Naive B cell (primary cell): Measurements from ENCODE around the gene TNPO3. TPM values are rescaled to one million over a fixed set of nuclear protein-coding genes. Genes with fewer than 3 reads are reported as not detected.
"Not testable (repeated sequence)": the region's sequence is repeated elsewhere in the genome, so short reads cannot be mapped to it uniquely, and the experiment has no call there.

ENCODE experiments used
- ATAC-seq, 2 donors: fragments of 150-1000 bp; cut with Tn5 transposase; 2 replicates each; pipeline ENCODE4 v1.10.0; 2021; ENCODE audit warnings: low read depth in 2 of 2, mild to moderate bottlenecking in 2 of 2, moderate library complexity in 2 of 2
- DNase-seq: peaks from one replicate; pipeline ENCODE4 v3.0.0; 2022
- H3K27ac Mint-ChIP-seq, 6 donors: one replicate each; pipeline ENCODE4 v1.8.0; 2020 to 2022; ENCODE audit warnings: mild to moderate bottlenecking in 6 of 6, mixed read lengths in 6 of 6, moderate library complexity in 5 of 6, inconsistent platforms in 2 of 6
- H3K27me3 Mint-ChIP-seq, 3 donors: one replicate each; pipeline ENCODE4 v1.8.0; 2021 to 2022; ENCODE audit warnings: mixed read lengths in 3 of 3, mild to moderate bottlenecking in 1 of 3
- H3K36me3 Mint-ChIP-seq, 2 donors: one replicate each; pipeline ENCODE4 v1.8.0; 2020 to 2022; ENCODE audit warnings: mixed read lengths in 2 of 2, inconsistent platforms in 1 of 2, mild to moderate bottlenecking in 1 of 2
- H3K4me1 Mint-ChIP-seq, 3 donors: one replicate each; pipeline ENCODE4 v1.8.0; 2020 to 2022; ENCODE audit warnings: mixed read lengths in 3 of 3, inconsistent platforms in 1 of 3, mild to moderate bottlenecking in 1 of 3, moderate library complexity in 1 of 3
- H3K4me3 Mint-ChIP-seq, 8 donors: one replicate each; pipeline ENCODE4 v1.8.0; 2020 to 2022; ENCODE audit warnings: mild to moderate bottlenecking in 8 of 8, mixed read lengths in 8 of 8, moderate library complexity in 8 of 8, inconsistent platforms in 2 of 8
- H3K9me3 Mint-ChIP-seq, 7 donors: one replicate each; pipeline ENCODE4 v1.8.0; 2020 to 2022; ENCODE audit warnings: mixed read lengths in 7 of 7, mild to moderate bottlenecking in 5 of 7, inconsistent platforms in 2 of 7, moderate library complexity in 1 of 7
- polyA plus RNA-seq, 6 donors: library from polyadenylated mRNA; unstranded; fragments of 300-500 nt; fragmentation: Illumina TruSeq; gene quantifications; one replicate each; pipeline ENCODE4 v1.2.3, GENCODE V29; 2021; ENCODE audit warnings: low read depth in 6 of 6

TNPO3 gene
- polyA plus RNA-seq, 6 donors from 2014 or later: 28.7 to 38.7 (median 34.1) TPM

DNA sequence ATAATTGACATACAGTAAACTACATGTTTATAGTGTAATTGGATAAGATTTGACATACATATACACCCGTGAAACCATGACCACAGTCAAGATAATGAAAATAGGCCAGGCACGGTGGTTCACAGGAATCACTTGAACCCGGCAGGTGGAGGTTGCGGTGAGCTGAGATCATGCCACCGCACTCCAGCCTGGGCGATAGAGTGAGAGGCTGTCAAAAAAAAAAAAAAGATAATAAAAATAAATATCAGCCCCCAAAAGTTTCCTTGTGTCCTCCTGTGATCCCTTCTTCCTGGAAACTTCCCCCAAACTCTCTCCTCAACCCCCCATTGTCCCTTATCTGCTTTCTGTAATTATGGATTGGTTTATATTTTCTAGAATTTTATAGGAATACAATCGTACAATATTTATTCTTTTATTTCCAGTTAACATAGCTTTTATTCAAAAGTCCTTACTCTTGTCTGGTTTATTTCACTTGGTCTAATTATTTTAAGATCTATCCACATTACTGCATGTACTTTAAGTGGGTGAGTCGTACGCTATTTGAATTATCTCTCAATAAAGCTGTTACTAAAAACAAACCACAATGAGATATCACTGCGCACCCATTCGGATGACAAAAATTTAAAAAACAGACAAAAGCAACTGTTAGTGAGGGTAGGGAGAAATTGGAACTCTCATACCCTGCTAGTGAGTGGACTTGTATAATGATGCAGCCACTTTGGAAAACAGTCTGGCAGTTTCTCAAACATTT is 30.1 kb upstream of the TNPO3 start:
- no peaks in the 10 kb centered on the region for H3K27me3 Mint-ChIP-seq
- ATAC-seq: no peak
- no peak overlapping the region for H3K27ac Mint-ChIP-seq
- no peaks in the 10 kb centered on the region for H3K36me3 Mint-ChIP-seq
- DNase-seq: no peak
- H3K4me3 Mint-ChIP-seq: no peak overlapping the region
- peaks cover 5 to 9% (median 6%) of the 10 kb centered on the region in 3 donors for H3K4me1 Mint-ChIP-seq
- H3K9me3 Mint-ChIP-seq: no peaks in the 10 kb centered on the region

- Mint-ChIP-seq H3K27ac (no peak overlapping the region), H3K27me3 (peaks cover 0 to 6% (median 5%) of the 10 kb centered on the region in 3 donors), H3K9me3 (no peaks in the 10 kb centered on the region), H3K4me3 (no peak overlapping the region), H3K36me3 (no peaks in the 10 kb centered on the region), H3K4me1 (no peaks in the 10 kb centered on the region)
- no peak for ATAC-seq
- DNase-seq: no peak
Measured at GRCh38 chr7:129083525-129083924, 28.6 kb upstream of the TNPO3 start.

GRCh38 chr7:129078455-129078854 is 23.5 kb upstream of the TNPO3 start:
- no peak overlapping the region for H3K27ac Mint-ChIP-seq
- no peaks in the 10 kb centered on the region for H3K36me3 Mint-ChIP-seq
- H3K27me3 Mint-ChIP-seq: peaks cover 5 to 14% (median 6%) of the 10 kb centered on the region in 3 donors

DNA sequence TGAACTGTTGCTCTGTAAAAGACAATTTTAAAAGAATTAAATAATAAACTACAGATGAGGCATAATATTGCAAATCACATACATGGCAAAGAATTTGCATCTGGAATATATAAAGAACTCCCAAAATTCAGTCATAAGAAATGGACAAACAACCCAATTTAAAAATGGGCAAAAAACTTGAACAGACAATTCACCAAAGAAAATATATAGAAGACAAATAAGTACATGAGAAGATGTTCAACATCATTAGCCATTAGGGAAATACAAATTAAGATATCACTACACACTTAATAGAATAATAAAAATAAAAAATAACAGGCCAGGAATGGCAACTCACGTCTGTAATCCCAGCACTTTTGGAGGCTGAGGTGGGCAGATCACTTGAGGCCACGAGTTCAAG is 22.0 kb upstream of the TNPO3 start:
- Mint-ChIP-seq H3K27ac (no peak overlapping the region), H3K4me1 (no peaks in the 10 kb centered on the region), H3K36me3 (no peaks in the 10 kb centered on the region), H3K4me3 (peak overlapping the region in 1 of 8 donors; percentile 60), H3K27me3 (peaks cover 5 to 22% (median 6%) of the 10 kb centered on the region in 3 donors), H3K9me3 (peaks cover 0 to 1% (median 0%) of the 10 kb centered on the region in 7 donors)
- ATAC-seq (no peak), DNase-seq (no peak)

More at GRCh38 chr7:129078455-129078854, 23.5 kb upstream of the TNPO3 start:
- no peak for DNase-seq
- peaks cover 0 to 1% (median 0%) of the 10 kb centered on the region in 7 donors for H3K9me3 Mint-ChIP-seq
- H3K4me3 Mint-ChIP-seq: peak overlapping the region in 1 of 8 donors; percentile 17
- H3K4me1 Mint-ChIP-seq: no peaks in the 10 kb centered on the region
- no peak for ATAC-seq

DNA sequence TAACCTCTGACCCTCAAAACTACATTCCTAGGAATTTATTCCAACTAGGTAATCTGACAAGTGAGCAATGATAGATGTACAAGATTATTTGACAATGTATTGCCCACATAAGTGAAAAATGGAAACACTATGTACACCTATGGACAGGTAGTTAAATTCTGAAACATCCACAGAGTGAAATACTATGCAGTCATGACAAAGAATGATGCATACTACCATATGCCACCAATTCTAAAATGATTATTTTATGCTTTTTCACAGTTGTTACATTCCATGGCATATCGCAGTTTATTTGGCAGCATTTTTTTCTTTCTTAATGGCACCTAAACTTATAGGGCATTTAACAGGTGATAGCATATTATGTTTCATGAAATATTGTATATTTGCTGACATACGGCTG is 20.1 kb upstream of the TNPO3 start:
- Mint-ChIP-seq H3K27ac (no peak overlapping the region), H3K4me1 (no peaks in the 10 kb centered on the region), H3K36me3 (no peaks in the 10 kb centered on the region), H3K27me3 (peaks cover 5 to 22% (median 6%) of the 10 kb centered on the region in 3 donors), H3K4me3 (no peak overlapping the region), H3K9me3 (peaks cover 0 to 1% (median 0%) of the 10 kb centered on the region in 7 donors)
- DNase-seq (no peak), ATAC-seq (no peak)

DNA sequence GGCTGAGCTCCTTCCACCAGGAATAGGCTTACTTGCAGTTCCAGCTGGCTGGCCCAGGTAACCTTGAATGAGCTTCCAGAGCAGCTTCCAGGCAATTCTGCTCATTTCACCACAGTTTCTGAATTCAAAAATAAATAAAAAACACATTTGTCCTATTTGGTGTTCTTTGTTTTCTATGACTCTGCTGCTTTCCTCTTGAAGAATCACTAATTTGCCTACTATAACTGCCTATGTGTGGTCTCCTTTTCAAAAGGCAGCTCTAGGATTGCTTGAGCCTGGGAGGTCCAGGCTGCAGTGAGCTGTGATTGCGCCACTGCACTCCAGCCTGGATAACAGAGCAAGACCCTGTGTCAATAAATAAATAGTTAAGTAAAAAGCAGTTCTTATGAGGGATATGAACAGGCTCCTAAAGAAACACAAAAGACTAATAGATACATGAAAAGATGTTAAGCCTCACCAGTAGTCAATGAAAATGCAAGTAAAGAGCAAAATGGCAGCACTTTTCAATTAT is 19.5 kb upstream of the TNPO3 start:
- Mint-ChIP-seq H3K4me3 (no peak overlapping the region), H3K27me3 (peaks cover 6 to 22% (median 7%) of the 10 kb centered on the region in 3 donors)
- no peak for ATAC-seq

GRCh38 chr7:129073738-129074137 is 18.8 kb upstream of the TNPO3 start:
- Mint-ChIP-seq H3K27me3 (peaks cover 2 to 22% (median 9%) of the 10 kb centered on the region in 3 donors), H3K36me3 (no peaks in the 10 kb centered on the region), H3K27ac (no peak overlapping the region), H3K4me3 (no peak overlapping the region), H3K9me3 (peaks cover 0 to 1% (median 0%) of the 10 kb centered on the region in 7 donors), H3K4me1 (peaks cover 0 to 4% (median 3%) of the 10 kb centered on the region in 3 donors)
- ATAC-seq (no peak), DNase-seq (no peak)

More for the DNA sequence above, 19.5 kb upstream of the TNPO3 start:
- H3K27ac Mint-ChIP-seq: no peak overlapping the region
- H3K9me3 Mint-ChIP-seq: peaks cover 0 to 1% (median 0%) of the 10 kb centered on the region in 7 donors
- H3K4me1 Mint-ChIP-seq: peaks cover 0 to under 1% (median 0%) of the 10 kb centered on the region in 3 donors
- no peak for DNase-seq
- no peaks in the 10 kb centered on the region for H3K36me3 Mint-ChIP-seq

GRCh38 chr7:129073204-129073603 is 18.3 kb upstream of the TNPO3 start:
- H3K36me3 Mint-ChIP-seq: no peaks in the 10 kb centered on the region
- H3K4me3 Mint-ChIP-seq: no peak overlapping the region
- H3K27ac Mint-ChIP-seq: no peak overlapping the region
- peaks cover 0 to 22% (median 7%) of the 10 kb centered on the region in 3 donors for H3K27me3 Mint-ChIP-seq
- no peak for ATAC-seq
- peaks cover 0 to 4% (median 3%) of the 10 kb centered on the region in 3 donors for H3K4me1 Mint-ChIP-seq
- H3K9me3 Mint-ChIP-seq: peaks cover 0 to 1% (median 0%) of the 10 kb centered on the region in 7 donors
- DNase-seq: no peak

DNA sequence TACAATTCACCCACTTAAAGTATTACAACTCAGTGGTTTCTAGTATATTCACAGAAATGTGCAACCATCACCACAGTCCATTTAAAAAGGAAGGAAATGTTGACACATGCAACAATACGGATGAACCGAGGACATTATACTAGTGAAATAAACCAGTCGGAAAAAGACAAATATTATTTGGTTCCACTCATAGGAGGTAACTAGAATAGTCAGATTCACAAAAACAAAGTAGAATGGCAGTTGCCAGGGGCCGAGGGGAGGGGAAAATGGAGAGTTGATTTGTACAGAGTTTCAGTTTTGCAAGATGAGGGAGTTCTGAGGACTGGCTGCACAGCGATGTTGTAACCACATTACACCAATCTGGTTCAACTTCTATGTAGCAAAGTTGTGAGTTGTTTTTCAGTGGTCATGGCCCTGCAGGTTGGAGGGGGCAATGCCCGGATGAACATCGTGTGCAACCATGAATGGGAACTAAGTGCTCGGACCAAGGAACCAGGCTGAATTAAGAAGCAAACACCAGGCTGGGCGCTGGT is 17.6 kb upstream of the TNPO3 start:
- no peak for DNase-seq
- Mint-ChIP-seq H3K27me3 (peaks cover 0 to 22% (median 7%) of the 10 kb centered on the region in 3 donors), H3K4me3 (no peak overlapping the region), H3K27ac (no peak overlapping the region), H3K4me1 (peaks cover 0 to 4% (median 3%) of the 10 kb centered on the region in 3 donors), H3K36me3 (no peaks in the 10 kb centered on the region), H3K9me3 (peaks cover 0 to 1% (median 0%) of the 10 kb centered on the region in 7 donors)
- no peak for ATAC-seq

DNA sequence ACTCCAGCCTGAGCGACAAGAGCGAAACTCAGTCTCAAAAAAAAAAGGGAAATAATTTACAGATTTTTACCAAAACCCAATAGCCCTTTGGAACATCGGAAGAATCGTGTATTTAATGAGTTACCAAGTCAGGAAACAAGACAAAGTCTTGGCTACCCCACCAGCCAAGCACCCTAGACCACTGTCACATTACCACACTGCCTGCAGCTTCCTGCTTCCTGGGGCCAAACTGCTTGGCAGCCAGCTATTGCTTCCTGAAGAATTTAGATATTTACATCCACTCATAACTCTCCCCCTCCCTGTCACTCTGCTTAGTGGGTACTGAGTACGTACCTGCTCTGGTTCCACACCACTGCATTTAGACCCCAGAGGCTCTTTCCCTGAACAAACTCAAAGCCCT is 14.1 kb upstream of the TNPO3 start:
- H3K9me3 Mint-ChIP-seq: peaks cover 0 to 1% (median 0%) of the 10 kb centered on the region in 7 donors
- peak overlapping the region in 2 of 6 donors; percentile 34 to 44 for H3K27ac Mint-ChIP-seq
- ATAC-seq: no peak
- peaks cover 0 to 7% (median 3%) of the 10 kb centered on the region in 3 donors for H3K4me1 Mint-ChIP-seq
- peak overlapping the region in 2 of 8 donors; percentile 53 to 63 for H3K4me3 Mint-ChIP-seq
- peaks cover 0 to 13% (median 7%) of the 10 kb centered on the region in 3 donors for H3K27me3 Mint-ChIP-seq
- no peaks in the 10 kb centered on the region for H3K36me3 Mint-ChIP-seq
- DNase-seq: no peak

- Mint-ChIP-seq H3K36me3 (no peaks in the 10 kb centered on the region), H3K9me3 (peaks cover 0 to 4% (median 0%) of the 10 kb centered on the region in 7 donors), H3K27me3 (peaks cover 0 to 7% (median 7%) of the 10 kb centered on the region in 3 donors), H3K4me1 (peaks cover 0 to 7% (median 3%) of the 10 kb centered on the region in 3 donors), H3K4me3 (no peak overlapping the region), H3K27ac (no peak overlapping the region)
- ATAC-seq (no peak), DNase-seq (no peak)
Measured at GRCh38 chr7:129067943-129068548, 13.1 kb upstream of the TNPO3 start.

GRCh38 chr7:129067132-129067561 is 12.2 kb upstream of the TNPO3 start:
- not testable (repeated sequence) for DNase-seq, ATAC-seq, H3K4me3 Mint-ChIP-seq, H3K36me3 Mint-ChIP-seq, H3K4me1 Mint-ChIP-seq, H3K27me3 Mint-ChIP-seq, H3K27ac Mint-ChIP-seq
- peaks cover 0 to 10% (median 5%) of the 10 kb centered on the region in 7 donors for H3K9me3 Mint-ChIP-seq
